Fibroblast of lung (primary cell): ENCODE measurements around the gene CTDP1.

ENCODE experiments used
- CTCF ChIP-seq, 2 donors: IDR thresholded peaks in 1 of 2; conservative IDR thresholded peaks in 1 of 2; 1 replicate in 1 of 2; 2 replicates in 1 of 2; pipeline ENCODE4 v1.5.1; 2011 to 2012; ENCODE audit warnings: low read length in 2 of 2, control low read depth in 1 of 2, inconsistent platforms in 1 of 2, low read depth in 1 of 2, mild to moderate bottlenecking in 1 of 2
- EZH2 ChIP-seq: IDR thresholded peaks from 2 replicates; pipeline ENCODE4 v1.5.1; 2012; ENCODE audit warnings: low read length, control low read depth, mild to moderate bottlenecking; ENCODE audit errors: missing control alignments

DNA sequence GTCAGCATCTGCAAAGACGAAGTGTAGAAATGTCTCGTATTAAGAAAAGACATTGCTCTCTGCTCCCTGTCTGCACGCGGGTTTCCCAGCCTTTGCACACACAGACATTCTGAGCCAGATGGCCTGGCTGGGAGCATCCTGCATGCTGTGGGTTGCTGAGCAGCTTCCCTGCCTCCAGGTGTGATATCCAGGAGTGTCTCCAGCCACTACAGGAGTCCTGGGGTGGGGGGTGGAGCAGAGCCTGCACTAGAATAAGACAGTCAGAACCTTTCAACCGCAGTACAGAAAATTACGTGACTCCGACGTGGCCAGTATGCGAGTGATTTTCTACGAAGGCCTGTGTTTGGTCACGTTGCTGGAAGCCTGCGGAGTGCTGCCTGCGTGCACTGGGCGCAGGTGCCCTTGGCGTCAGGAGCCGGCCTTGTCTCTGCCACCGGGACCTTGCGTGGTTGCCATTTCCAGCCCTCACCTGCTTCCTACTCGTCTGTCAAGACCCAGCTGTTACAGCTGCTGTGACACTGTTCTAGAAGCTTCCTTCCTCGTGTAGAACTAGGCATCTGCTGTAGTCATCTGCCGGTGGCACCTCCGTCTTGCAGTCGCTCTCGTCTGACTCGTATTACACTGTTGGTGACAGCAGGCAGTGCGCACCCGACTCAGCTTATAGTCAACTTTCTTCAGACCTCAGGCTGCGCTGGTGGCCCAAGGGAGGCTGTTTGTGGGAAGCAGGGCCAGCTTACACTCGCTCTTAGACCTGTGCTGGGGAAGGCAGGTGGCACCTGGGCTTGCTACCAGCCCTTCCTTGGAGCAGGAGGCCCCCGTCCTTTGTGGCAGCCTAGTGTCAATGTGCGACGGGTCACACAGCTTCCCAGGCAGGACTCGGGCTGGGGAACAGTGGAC is 11.2 kb downstream of the CTDP1 start:
- no peak for TF ChIP-seq CTCF (conservative IDR thresholded peaks at IDR 0.05 in 1 of 2, IDR thresholded peaks at IDR 0.05 in 1 of 2; ENCODE audit: low read depth in 1 of 2, low read length in 2 of 2)
- no peak for TF ChIP-seq EZH2
